ENCODE results near the gene SCG5. TPM values are rescaled to one million over a fixed set of nuclear protein-coding genes. Genes with fewer than 3 reads are reported as not detected.

The SCG5 gene
- total and polyA plus RNA-seq, 7 donors = 0.15 to 0.86 (median 0.36) TPM; not detected in 3

- no peak for TF ChIP-seq CTCF (IDR thresholded peaks at IDR 0.05)
- no peaks in the 10 kb centered on the region for H3K36me3 ChIP-seq (ENCODE audit: insufficient read depth in 1 of 2, low read depth in 1 of 2)
- no peak overlapping the region for H3K4me3 ChIP-seq
- DNase-seq (no peak), ATAC-seq (no peak)
- H3K27me3 ChIP-seq (ENCODE audit: insufficient read depth in 3 of 3, low read length in 2 of 3) = peaks cover 0 to 41% (median 4%) of the 10 kb centered on the region in 3 donors
- intact Hi-C loops (cut with DNase I) = no loop called here
- H3K9me3 ChIP-seq = no peaks in the 10 kb centered on the region
- peaks cover 4% of the 10 kb centered on the region for H3K4me1 ChIP-seq
- H3K27ac ChIP-seq = no peak overlapping the region
Observed at GRCh38 chr15:32722136-32722535, 80.6 kb downstream of the SCG5 start.

- Histone ChIP-seq H3K4me3 (no peak overlapping the region), H3K36me3 (ENCODE audit: insufficient read depth in 1 of 2, low read depth in 1 of 2) (no peaks in the 10 kb centered on the region), H3K9me3 (no peaks in the 10 kb centered on the region), H3K27ac (no peak overlapping the region), H3K27me3 (ENCODE audit: insufficient read depth in 3 of 3, low read length in 2 of 3) (peaks cover 0 to 29% (median 0%) of the 10 kb centered on the region in 3 donors), H3K4me1 (peaks cover 4% of the 10 kb centered on the region)
- intact Hi-C loops (cut with DNase I) = no loop called here
- WGBS, 3 donors = 73 to 86% (median 83%) methylated on average over 2 of the region's 2 CpGs
- no peak for TF ChIP-seq CTCF (IDR thresholded peaks at IDR 0.05)
- ATAC-seq (no peak), DNase-seq (no peak)
Observed at GRCh38 chr15:32723171-32723948, 81.8 kb downstream of the SCG5 start.

- Histone ChIP-seq H3K4me3 (no peak overlapping the region), H3K27me3 (ENCODE audit: insufficient read depth in 3 of 3, low read length in 2 of 3) (peaks cover 0 to 5% (median 0%) of the 10 kb centered on the region in 3 donors), H3K9me3 (no peaks in the 10 kb centered on the region), H3K4me1 (no peaks in the 10 kb centered on the region), H3K27ac (no peak overlapping the region), H3K36me3 (ENCODE audit: insufficient read depth in 1 of 2, low read depth in 1 of 2) (no peaks in the 10 kb centered on the region)
- TF ChIP-seq CTCF (IDR thresholded peaks at IDR 0.05) = no peak
- no peak for ATAC-seq
- 80 to 86% (median 84%) methylated on average over 10 of the region's 10 CpGs for WGBS, 3 donors
- intact Hi-C loops (cut with DNase I) = no loop called here
- DNase-seq = no peak
Observed at GRCh38 chr15:32729700-32730395, 88.3 kb downstream of the SCG5 start.

GRCh38 chr15:32730677-32731654 lies 89.5 kb downstream of the SCG5 start:
- Histone ChIP-seq H3K27me3 (ENCODE audit: insufficient read depth in 3 of 3, low read length in 2 of 3) (peaks cover 0 to 5% (median 0%) of the 10 kb centered on the region in 3 donors), H3K4me3 (no peak overlapping the region), H3K4me1 (no peaks in the 10 kb centered on the region), H3K36me3 (ENCODE audit: insufficient read depth in 1 of 2, low read depth in 1 of 2) (no peaks in the 10 kb centered on the region), H3K27ac (no peak overlapping the region), H3K9me3 (no peaks in the 10 kb centered on the region)
- TF ChIP-seq CTCF (IDR thresholded peaks at IDR 0.05) = no peak
- intact Hi-C loops (cut with DNase I) = no loop called here
- ATAC-seq = no peak
- DNase-seq = no peak
- WGBS, 3 donors = 55 to 57% (median 56%) methylated on average over 27 of the region's 27 CpGs
